H1 (cell line): ENCODE measurements around the gene EDA. TPM values are rescaled to one million over a fixed set of nuclear protein-coding genes. Genes with fewer than 3 reads are reported as not detected.

Experiments
- BCL11A ChIP-seq, 2 experiments: IDR thresholded peaks; one replicate each; pipeline ENCODE4 v1.6.1; 2011; ENCODE audit warnings: low read depth in 2 of 2, low read length in 2 of 2, mild to moderate bottlenecking in 2 of 2
- polyA plus RNA-seq, 7 experiments: library from polyadenylated mRNA; depleted of rRNA in 3 of 7; stranded (reverse) in 5 of 7; unstranded in 2 of 7; fragments of >200 nt in 5 of 7; fragments of 200-250 nt in 2 of 7; gene quantifications; 1 replicate in 5 of 7; 2 replicates in 1 of 7; 4 replicates in 1 of 7; pipeline versions ENCODE4 v1.2.1 to v1.2.3, GENCODE V29; 2011 to 2013; ENCODE audit warnings: missing spikeins in 2 of 7, mixed read lengths in 2 of 7
- total RNA-seq: library from RNA; stranded (reverse); fragmentation: NEBNext Ultra II Directional; extraction: Animal tissue kit (Norgen Biotek cat#: 25700); gene quantifications from 2 replicates; pipeline ENCODE4 v1.2.1, GENCODE V29; 2021

The EDA gene
- total and polyA plus RNA-seq, 2 of the 8 experiments (the other 6 are each of a cell fraction or from before 2014, with no cell fraction given): 7.5 to 10.5 TPM

DNA sequence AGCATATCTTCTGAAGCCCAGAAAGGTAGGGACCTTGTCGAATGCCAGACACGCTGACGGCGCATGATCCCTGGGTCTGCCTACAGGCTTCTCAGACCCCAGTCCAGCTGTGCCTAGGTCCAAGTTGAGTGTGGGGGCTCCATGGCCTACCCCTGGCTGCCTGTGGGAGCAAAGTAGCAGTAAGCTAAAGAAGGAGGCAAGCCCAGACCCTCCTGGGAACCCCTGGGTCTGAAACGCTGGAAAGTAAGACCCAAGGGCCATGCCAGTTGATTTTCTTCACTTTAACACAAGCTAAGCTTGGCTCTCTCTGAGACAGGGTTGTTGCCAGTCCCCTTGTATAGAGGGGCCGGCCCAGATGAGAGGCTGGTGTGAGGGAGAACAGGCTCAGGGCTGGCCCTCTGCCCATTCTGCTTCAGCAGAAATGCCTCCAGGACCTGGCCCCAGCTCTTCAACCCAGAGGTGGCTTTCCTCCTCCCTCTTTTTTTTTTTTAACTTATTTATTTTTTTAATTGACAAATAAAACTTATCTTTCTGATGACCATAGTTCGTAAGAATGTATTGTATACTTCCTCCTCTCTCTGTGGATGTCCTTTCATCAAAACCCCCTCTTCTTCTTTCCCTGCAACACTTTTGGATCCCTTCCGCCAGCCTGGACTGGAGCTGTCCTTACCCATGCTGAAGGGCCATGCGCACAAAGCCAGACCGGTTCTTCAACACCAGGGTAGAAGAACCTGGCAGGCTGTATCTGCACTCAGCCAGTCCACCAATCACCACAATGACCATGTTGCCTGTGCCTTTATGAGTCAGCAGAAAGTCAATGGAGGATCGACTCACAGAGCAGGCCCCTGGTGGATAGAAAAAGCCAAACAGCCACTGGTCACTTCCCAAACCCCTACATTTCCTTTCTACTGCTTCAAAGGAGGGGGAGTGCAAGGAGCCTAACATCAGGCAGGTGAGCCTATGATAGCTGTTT lies 426.8 kb downstream of the EDA start (continued):
- no peak for TF ChIP-seq BCL11A (IDR thresholded peaks at IDR 0.05; ENCODE audit: low read depth in 2 of 2, low read length in 2 of 2)
